Testis (tissue), 3 donors: ENCODE measurements around the gene TMEM178B. TPM values are rescaled to one million over a fixed set of nuclear protein-coding genes. Genes with fewer than 3 reads are reported as not detected.

Source experiments
- DNase-seq: peaks from one replicate; pipeline ENCODE4 v3.0.0-alpha.2; 2019
- H3K27ac ChIP-seq, 2 donors: fragments of 200-600 bp; sonication (generic); one replicate each; pipeline ENCODE4 v1.5.1; 2019
- H3K27me3 ChIP-seq: fragments of 200-600 bp; sonication (generic); one replicate; pipeline ENCODE4 v1.5.1; 2019
- H3K36me3 ChIP-seq: fragments of 200-600 bp; sonication (generic); one replicate; pipeline ENCODE4 v1.5.1; 2017; ENCODE audit warnings: low read depth; ENCODE audit errors: missing control alignments
- H3K4me1 ChIP-seq: fragments of 200-600 bp; sonication (generic); one replicate; pipeline ENCODE4 v1.5.1; 2019
- H3K4me3 ChIP-seq, 2 donors: fragments of 200-600 bp; sonication (generic); one replicate each; pipeline ENCODE4 v1.5.1; 2017 to 2019
- H3K9me3 ChIP-seq: fragments of 200-600 bp; sonication (generic); one replicate; pipeline ENCODE4 v1.5.1; 2017
- POLR2A ChIP-seq: fragments of 450-650 bp; IDR thresholded peaks from one replicate; pipeline ENCODE4 v1.6.1; 2017; ENCODE audit warnings: antibody characterized with exemption, mild to moderate bottlenecking, moderate library complexity
- WGBS, 2 donors: methylation state at CpG; one replicate each; pipeline ENCODE4 v1.1.5; 2018; 5-methylcytosine and 5-hydroxymethylcytosine counted together
- intact Hi-C: fragments of 100-400 bp; cut with DNase I; formaldehyde crosslinking; loops from one replicate; pipeline ENCODE4 v1.15.1; 2023; ENCODE audit warnings: low total_unique reads
- polyA plus RNA-seq: library from polyadenylated mRNA; stranded (reverse); fragments of 350-450 nt; fragmentation: Illumina TruSeq; extraction: RNeasy Lipid Tissue Mini Kit (QIAGEN cat#74804); gene quantifications from one replicate; pipeline ENCODE4 v1.2.3, GENCODE V29; 2014; ENCODE audit warnings: low read depth, low replicate concordance; ENCODE audit not compliant: insufficient read depth
- total RNA-seq, 2 donors: library from RNA; depleted of rRNA; stranded (reverse); fragments of >200 nt; gene quantifications; one replicate each; pipeline ENCODE4 v1.2.3, GENCODE V29; 2016
- TF ChIP-seq, protein P1 (sequence below), 3 experiments: fragments of 450-650 bp in 2 of 3; fragments of 200-600 bp in 1 of 3; sonication (generic) in 1 of 3; IDR thresholded peaks; one replicate each; pipeline ENCODE4 v1.5.1; 2016 to 2019; ENCODE audit warnings: antibody characterized with exemption in 3 of 3, mild to moderate bottlenecking in 2 of 3, moderate library complexity in 1 of 3

Gene TMEM178B
- total and polyA plus RNA-seq, 3 donors from 2014 or later, result 1.7 to 7.2 (median 2.0) TPM

GRCh38 chr7:141478845-141479244 is 405.0 kb downstream of the TMEM178B start:
- Histone ChIP-seq H3K4me3 (no peak overlapping the region), H3K27me3 (no peaks in the 10 kb centered on the region), H3K9me3 (no peaks in the 10 kb centered on the region), H3K27ac (no peak overlapping the region), H3K36me3 (no peaks in the 10 kb centered on the region), H3K4me1 (peaks cover 12% of the 10 kb centered on the region)
- no peak for DNase-seq
- TF ChIP-seq, protein P1, sequence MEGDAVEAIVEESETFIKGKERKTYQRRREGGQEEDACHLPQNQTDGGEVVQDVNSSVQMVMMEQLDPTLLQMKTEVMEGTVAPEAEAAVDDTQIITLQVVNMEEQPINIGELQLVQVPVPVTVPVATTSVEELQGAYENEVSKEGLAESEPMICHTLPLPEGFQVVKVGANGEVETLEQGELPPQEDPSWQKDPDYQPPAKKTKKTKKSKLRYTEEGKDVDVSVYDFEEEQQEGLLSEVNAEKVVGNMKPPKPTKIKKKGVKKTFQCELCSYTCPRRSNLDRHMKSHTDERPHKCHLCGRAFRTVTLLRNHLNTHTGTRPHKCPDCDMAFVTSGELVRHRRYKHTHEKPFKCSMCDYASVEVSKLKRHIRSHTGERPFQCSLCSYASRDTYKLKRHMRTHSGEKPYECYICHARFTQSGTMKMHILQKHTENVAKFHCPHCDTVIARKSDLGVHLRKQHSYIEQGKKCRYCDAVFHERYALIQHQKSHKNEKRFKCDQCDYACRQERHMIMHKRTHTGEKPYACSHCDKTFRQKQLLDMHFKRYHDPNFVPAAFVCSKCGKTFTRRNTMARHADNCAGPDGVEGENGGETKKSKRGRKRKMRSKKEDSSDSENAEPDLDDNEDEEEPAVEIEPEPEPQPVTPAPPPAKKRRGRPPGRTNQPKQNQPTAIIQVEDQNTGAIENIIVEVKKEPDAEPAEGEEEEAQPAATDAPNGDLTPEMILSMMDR (IDR thresholded peaks at IDR 0.05), result no peak
- no peak for TF ChIP-seq POLR2A
- 86 to 99% methylated on average over 4 of the region's 4 CpGs for WGBS, 2 donors
- intact Hi-C loops, result no loop called here

- H3K4me1 ChIP-seq, result peaks cover 12% of the 10 kb centered on the region
- TF ChIP-seq POLR2A, result no peak
- TF ChIP-seq, protein P1 (IDR thresholded peaks at IDR 0.05), result no peak
- H3K36me3 ChIP-seq, result no peaks in the 10 kb centered on the region
- WGBS, 2 donors, result 89 to 90% methylated on average over 9 of the region's 9 CpGs
- DNase-seq, result no peak
- H3K27ac ChIP-seq, result no peak overlapping the region
- H3K4me3 ChIP-seq, result no peak overlapping the region
- intact Hi-C loops, result no loop called here
- H3K9me3 ChIP-seq, result no peaks in the 10 kb centered on the region
- H3K27me3 ChIP-seq, result no peaks in the 10 kb centered on the region
Observed at GRCh38 chr7:141480953-141481352, 407.1 kb downstream of the TMEM178B start.

- H3K27ac ChIP-seq, result no peak overlapping the region
- no peaks in the 10 kb centered on the region for H3K9me3 ChIP-seq
- H3K36me3 ChIP-seq, result no peaks in the 10 kb centered on the region
- peaks cover 11% of the 10 kb centered on the region for H3K4me1 ChIP-seq
- no peak overlapping the region for H3K4me3 ChIP-seq
- H3K27me3 ChIP-seq, result no peaks in the 10 kb centered on the region
- intact Hi-C loops, result no loop called here
- 90 to 98% methylated on average over 5 of the region's 5 CpGs for WGBS, 2 donors
- no peak for DNase-seq
- TF ChIP-seq, protein P1 (IDR thresholded peaks at IDR 0.05), result no peak
- TF ChIP-seq POLR2A, result no peak
Observed at GRCh38 chr7:141481971-141482370, 408.1 kb downstream of the TMEM178B start.

GRCh38 chr7:141483044-141483443 is 409.2 kb downstream of the TMEM178B start:
- H3K27ac ChIP-seq, result no peak overlapping the region
- H3K27me3 ChIP-seq, result no peaks in the 10 kb centered on the region
- no peak for TF ChIP-seq POLR2A
- TF ChIP-seq, protein P1 (IDR thresholded peaks at IDR 0.05), result no peak
- DNase-seq, result no peak
- no peaks in the 10 kb centered on the region for H3K9me3 ChIP-seq
- H3K4me3 ChIP-seq, result no peak overlapping the region
- intact Hi-C loops, result no loop called here
- peaks cover under 1% of the 10 kb centered on the region for H3K4me1 ChIP-seq
- WGBS, 2 donors, result 82 to 93% methylated on average over 2 of the region's 2 CpGs
- H3K36me3 ChIP-seq, result no peaks in the 10 kb centered on the region

- 86 to 91% methylated on average over 1 of the region's 1 CpG for WGBS, 2 donors
- Histone ChIP-seq H3K27me3 (no peaks in the 10 kb centered on the region), H3K9me3 (no peaks in the 10 kb centered on the region), H3K36me3 (no peaks in the 10 kb centered on the region), H3K4me3 (no peak overlapping the region), H3K27ac (no peak overlapping the region), H3K4me1 (no peaks in the 10 kb centered on the region)
- TF ChIP-seq, protein P1 (IDR thresholded peaks at IDR 0.05), result no peak
- TF ChIP-seq POLR2A, result no peak
- intact Hi-C loops, result no loop called here
- no peak for DNase-seq
Observed at GRCh38 chr7:141484907-141485306, 411.0 kb downstream of the TMEM178B start.
